Activated naive CD4-positive, alpha-beta T cell treated with anti-CD3 and anti-CD28 coated beads for 36 hours (primary cell): ENCODE measurements around the gene FAM83G. TPM values are rescaled to one million over a fixed set of nuclear protein-coding genes. Genes with fewer than 3 reads are reported as not detected.

ENCODE experiments used
- CTCF ChIA-PET: fragments of 350-600 bp; sonication (Branson Sonifier 250); formaldehyde crosslinking; loops from one replicate; lab custom pipeline; 2021; ENCODE audit warnings: antibody characterized with exemption; lab: Charles Lee
- DNase-seq: peaks from one replicate; pipeline ENCODE4 v3.0.0-alpha.2; 2020
- H3K27ac Mint-ChIP-seq: one replicate; pipeline ENCODE4 v1.8.0; 2021; ENCODE audit warnings: mild to moderate bottlenecking, mixed read lengths
- H3K27me3 Mint-ChIP-seq: one replicate; pipeline ENCODE4 v1.8.0; 2021; ENCODE audit warnings: low read depth, mixed read lengths
- H3K36me3 Mint-ChIP-seq: one replicate; pipeline ENCODE4 v1.8.0; 2021; ENCODE audit warnings: low read depth, mixed read lengths
- H3K4me1 Mint-ChIP-seq: one replicate; pipeline ENCODE4 v1.8.0; 2021; ENCODE audit warnings: low read depth, mixed read lengths
- H3K4me3 Mint-ChIP-seq: one replicate; pipeline ENCODE4 v1.8.0; 2021; ENCODE audit warnings: mild to moderate bottlenecking, moderate library complexity, mixed read lengths
- H3K9me3 Mint-ChIP-seq: one replicate; pipeline ENCODE4 v1.8.0; 2021; ENCODE audit warnings: mixed read lengths
- intact Hi-C: fragments of 100-400 bp; cut with micrococcal nuclease; formaldehyde crosslinking; loops from one replicate; pipeline ENCODE4 v1.15.1; 2023
- total RNA-seq, 2 experiments: library from RNA; stranded (reverse); gene quantifications; one replicate each; pipeline ENCODE4 v1.2.3, GENCODE V29; 2021

Gene FAM83G
- total RNA-seq, 2 experiments from 2014 or later: 10.6 TPM

DNA sequence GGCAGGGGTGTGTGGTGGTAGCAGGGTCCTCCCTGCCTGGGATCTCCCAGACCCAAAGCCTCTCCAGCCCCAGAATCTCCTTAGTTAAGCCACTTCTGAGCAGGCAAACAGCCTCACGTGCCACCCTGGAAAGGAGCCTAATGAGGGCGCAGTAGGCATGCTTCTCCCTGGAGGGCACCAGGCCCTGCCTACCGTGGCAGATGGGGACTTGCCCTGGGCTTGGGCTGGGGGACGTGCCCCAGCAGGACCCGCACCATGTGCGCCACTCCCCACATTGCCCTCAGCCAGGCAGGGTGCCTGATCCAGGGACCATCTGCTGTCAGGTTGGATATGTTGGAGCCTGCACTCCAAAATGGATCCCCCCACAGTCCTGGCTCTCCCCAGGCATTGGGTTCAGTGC, 14.2 kb downstream of the FAM83G start:
- Mint-ChIP-seq H3K27ac (no peak overlapping the region), H3K9me3 (peaks cover 5% of the 10 kb centered on the region), H3K36me3 (peaks cover 21% of the 10 kb centered on the region), H3K4me3 (no peak overlapping the region), H3K4me1 (peaks cover 18% of the 10 kb centered on the region), H3K27me3 (no peaks in the 10 kb centered on the region)
- no peak for DNase-seq
- intact Hi-C loops: no loop called here
- CTCF ChIA-PET: no interaction called here

DNA sequence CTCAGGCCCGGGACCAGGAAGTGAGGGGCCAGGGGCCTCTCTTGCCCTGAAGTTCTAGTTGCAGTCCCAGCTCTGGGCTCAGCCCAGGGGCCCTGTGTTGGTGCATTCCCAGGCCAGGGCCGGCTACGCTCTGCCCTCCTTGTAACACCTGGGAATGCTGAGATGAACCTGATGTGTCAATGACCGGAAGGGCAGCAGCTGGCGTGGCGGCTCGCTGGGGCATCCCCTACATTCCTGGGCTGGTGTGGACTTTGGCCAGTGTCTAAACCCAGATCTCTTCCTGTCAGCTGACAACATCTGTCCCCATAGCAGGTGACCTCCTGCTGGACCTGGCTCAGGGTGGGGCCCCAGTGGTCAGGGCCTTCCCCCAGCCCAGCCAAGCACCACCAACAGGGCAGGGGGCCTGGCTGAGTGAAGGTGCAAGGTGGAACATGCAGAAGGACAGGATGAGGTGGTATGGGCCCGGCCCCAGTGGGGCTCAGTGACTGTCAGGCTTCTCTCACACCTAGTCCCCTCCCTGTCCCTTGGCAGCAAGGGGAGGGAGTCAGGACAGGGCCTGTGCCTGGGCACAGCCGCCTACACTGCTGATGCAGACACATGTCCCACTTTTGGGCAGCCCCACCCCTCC, 15.9 kb downstream of the FAM83G start:
- peaks cover 12% of the 10 kb centered on the region for H3K4me1 Mint-ChIP-seq
- H3K27me3 Mint-ChIP-seq: no peaks in the 10 kb centered on the region
- no peak overlapping the region for H3K27ac Mint-ChIP-seq
- no peak overlapping the region for H3K4me3 Mint-ChIP-seq
- CTCF ChIA-PET: no interaction called here
- DNase-seq: no peak
- intact Hi-C loops: no loop called here
- peaks cover 11% of the 10 kb centered on the region for H3K36me3 Mint-ChIP-seq
- H3K9me3 Mint-ChIP-seq: no peaks in the 10 kb centered on the region

DNA sequence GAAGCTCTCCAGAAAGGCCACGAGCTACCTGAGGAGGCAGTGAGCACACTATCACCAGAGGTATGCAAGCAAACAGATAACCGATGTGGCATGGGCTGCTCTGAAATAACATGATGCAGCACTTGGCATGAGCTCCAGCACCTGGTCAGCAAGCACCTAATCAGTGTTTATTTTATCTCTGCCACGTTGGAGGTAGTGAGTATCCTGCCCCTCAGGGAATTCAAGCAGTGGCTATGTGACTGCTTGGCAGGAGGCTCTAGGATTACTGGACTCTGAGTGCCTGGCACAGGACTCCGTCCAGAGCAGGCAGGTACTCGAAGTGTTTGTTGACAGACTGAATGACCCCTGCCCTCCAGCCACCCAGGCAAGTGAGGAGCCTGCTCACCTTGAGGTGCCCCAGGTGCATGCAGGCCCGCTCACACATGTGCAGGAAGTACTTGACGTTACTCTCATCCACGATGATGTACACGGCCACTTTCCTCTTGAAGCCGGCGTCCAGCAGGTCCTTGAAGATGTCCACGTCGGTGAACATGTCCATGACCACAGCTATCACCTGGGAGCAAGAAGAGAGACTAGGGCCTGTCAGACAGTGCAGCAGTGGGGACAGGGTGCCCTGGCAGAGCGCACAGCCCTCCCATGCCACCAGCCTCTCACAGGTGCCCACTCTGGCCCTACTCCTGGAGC, 16.6 kb downstream of the FAM83G start:
- CTCF ChIA-PET: no interaction called here
- intact Hi-C loops: no loop called here
- no peaks in the 10 kb centered on the region for H3K27me3 Mint-ChIP-seq
- H3K36me3 Mint-ChIP-seq: peaks cover 10% of the 10 kb centered on the region
- DNase-seq: no peak
- H3K4me1 Mint-ChIP-seq: peaks cover 5% of the 10 kb centered on the region
- H3K9me3 Mint-ChIP-seq: no peaks in the 10 kb centered on the region
- no peak overlapping the region for H3K4me3 Mint-ChIP-seq
- no peak overlapping the region for H3K27ac Mint-ChIP-seq

DNA sequence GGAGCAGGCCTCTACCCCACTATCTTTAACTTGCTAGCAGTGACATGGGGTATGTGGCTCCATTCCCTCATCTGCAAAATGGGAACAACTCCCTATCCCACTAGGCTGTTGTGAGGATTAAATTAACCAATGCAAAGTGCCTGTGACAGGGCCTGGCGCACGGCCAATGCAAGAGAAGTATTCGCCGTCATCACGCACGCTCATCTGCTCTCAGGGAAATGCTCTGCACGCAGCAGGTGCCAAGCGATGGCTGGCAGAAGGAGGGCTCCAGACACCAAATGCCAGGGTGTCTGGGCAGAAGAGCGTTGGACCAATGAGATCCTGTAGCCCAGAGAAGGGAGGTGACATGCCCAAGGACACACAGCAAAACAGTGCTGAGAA, 17.3 kb downstream of the FAM83G start:
- intact Hi-C loops: no loop called here
- no peak for DNase-seq
- Mint-ChIP-seq H3K27me3 (no peaks in the 10 kb centered on the region), H3K27ac (no peak overlapping the region), H3K36me3 (peaks cover 11% of the 10 kb centered on the region), H3K9me3 (no peaks in the 10 kb centered on the region), H3K4me3 (no peak overlapping the region), H3K4me1 (peaks cover 2% of the 10 kb centered on the region)
- CTCF ChIA-PET: no interaction called here

DNA sequence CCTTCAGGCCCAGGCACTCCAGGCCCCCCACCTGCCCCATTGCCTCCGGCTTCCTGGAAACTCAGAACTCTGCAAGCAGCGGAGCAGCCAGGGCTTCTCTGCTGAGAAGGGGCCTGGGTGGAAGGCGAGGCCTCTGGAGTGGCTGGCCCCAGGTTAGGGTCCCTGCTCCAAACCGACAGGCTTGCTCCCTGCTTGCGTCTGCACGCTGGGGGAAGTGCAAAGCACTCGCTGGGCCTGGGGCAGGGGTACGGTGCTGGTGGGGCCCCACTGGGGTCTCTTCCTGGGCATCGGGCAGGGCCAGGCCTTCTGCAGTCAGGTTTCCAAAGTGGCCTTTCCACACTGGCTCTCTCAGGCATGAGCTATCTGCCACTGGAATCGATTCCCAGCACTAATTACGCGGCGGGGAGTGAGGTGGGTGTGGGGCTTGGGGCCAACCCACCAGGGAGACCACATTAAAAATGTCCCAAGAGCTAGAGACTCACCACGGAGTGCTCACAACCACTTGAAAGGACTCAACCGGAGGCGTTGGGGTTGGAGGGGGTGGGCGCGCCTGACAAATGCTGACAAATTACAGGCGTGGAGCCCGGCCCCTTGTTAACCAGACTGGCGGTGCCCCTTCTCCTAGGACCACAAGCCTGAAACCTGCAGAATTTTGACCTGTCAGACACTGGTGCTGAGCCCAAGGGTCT, 17.9 kb downstream of the FAM83G start:
- Mint-ChIP-seq H3K4me3 (no peak overlapping the region), H3K36me3 (peaks cover 11% of the 10 kb centered on the region), H3K9me3 (no peaks in the 10 kb centered on the region), H3K27ac (no peak overlapping the region), H3K27me3 (no peaks in the 10 kb centered on the region), H3K4me1 (no peaks in the 10 kb centered on the region)
- CTCF ChIA-PET: no interaction called here
- DNase-seq: no peak
- intact Hi-C loops: no loop called here

DNA sequence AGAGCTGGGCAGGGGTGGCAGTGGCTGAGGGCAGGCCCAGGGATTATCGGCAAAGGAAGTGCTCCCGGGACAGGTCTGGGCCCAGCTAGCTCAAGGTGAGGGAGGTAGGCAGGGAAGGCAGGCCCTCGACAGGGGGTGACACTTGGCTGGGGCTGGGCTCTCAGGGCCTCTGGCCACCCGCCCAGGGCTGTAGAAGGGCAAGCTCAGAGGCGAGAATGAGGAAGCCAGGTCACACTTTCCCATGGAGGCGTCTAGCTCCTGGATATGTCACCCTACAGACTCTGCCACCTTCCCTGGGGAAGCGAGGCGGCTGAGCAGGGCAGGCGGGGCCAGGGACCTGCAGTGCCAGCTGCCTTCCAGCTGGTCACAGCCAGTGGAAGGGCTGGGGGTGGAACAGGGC, 19.1 kb downstream of the FAM83G start:
- CTCF ChIA-PET: interaction anchor here (0.5 kb wide), 1 partner anchor 293 kb away, joined by 3 read pairs; no protein-coding TSS in a partner anchor
- peaks cover 11% of the 10 kb centered on the region for H3K36me3 Mint-ChIP-seq
- DNase-seq: no peak
- H3K9me3 Mint-ChIP-seq: no peaks in the 10 kb centered on the region
- no peaks in the 10 kb centered on the region for H3K27me3 Mint-ChIP-seq
- H3K27ac Mint-ChIP-seq: no peak overlapping the region
- no peaks in the 10 kb centered on the region for H3K4me1 Mint-ChIP-seq
- intact Hi-C loops: no loop called here
- H3K4me3 Mint-ChIP-seq: no peak overlapping the region

DNA sequence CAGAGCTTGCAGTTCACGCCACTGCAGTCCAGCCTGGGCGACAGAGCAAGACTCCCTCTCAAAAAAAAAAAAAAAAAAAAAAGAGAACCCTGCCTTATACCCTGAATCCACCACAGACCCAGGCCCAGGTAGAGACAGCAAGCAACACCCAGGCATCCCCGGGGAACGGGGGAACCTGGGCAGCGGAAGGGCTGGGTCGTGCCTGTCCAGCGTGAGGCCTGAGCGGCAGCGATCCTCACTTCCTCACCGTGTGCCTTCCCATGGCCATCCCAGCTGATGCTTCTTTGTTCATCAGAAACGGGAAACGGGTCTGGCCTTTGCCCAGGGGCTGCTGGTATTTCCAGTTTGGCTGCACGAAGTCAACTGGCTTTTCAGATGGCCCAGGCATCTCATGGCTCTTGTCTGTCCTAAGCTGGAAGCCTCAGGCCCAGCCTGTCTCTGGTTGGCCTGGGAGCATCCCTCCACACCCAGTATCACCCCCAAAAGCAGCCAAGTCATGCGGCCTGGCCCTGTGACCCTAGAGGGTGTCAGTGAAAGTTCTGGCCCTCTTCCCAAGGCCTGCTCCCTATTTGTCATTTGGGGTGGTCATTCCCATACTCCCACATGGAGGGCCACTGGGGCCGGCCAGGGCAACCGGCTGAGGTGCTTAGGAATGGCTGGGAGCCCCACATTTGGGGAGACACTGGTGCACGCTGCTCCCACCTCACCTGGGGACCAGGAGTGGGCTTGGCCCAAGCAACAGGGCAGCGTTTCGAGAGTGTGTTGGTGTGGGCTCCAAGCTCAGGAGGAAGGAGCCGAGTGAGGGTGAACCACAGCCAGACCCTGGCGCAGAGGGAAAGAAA, 20.1 kb downstream of the FAM83G start:
- Mint-ChIP-seq H3K27ac (no peak overlapping the region), H3K36me3 (peaks cover 13% of the 10 kb centered on the region), H3K9me3 (no peaks in the 10 kb centered on the region), H3K4me1 (no peaks in the 10 kb centered on the region), H3K27me3 (no peaks in the 10 kb centered on the region), H3K4me3 (no peak overlapping the region)
- no peak for DNase-seq
- intact Hi-C loops: no loop called here
- CTCF ChIA-PET: interaction anchor here (0.5 kb wide), 1 partner anchor 120 kb away, joined by 4 read pairs; no protein-coding TSS in a partner anchor

DNA sequence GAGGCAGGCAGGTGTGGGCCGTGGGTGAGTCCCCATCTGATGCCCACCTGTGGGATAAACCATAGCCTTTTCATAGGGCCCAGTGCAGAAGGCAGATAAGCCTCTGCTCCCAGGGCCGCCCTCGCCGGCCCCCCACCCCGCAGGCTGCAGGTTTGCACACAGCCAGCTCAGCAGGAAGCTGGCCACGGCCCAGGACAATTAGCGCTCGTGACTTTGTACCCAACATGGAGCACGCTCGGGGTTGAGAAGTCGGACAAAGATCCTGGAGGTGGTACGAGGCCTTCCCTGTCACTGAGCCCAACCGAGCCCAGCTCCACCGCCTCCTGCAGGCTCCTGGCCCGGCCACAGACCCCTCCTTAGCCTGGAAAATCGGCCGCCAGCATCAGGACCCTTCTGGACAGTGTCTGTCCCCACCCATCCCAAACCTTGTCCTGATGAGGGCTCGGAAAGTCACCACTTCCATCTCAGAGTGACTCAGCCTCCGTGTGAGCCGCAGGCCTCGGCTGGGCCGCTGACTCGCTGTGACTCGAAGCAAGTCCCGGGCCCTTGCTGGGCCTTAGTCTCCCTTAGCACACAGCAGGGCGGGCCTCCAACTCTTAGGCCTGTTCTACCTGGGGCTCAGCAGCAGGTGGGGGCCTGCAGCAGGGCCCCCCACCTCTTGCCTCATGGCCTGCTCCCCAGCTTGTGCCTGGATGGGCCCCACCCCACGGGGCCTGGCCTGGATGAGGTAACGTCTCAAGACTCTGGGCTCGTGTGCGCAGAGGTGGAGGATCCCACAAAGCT, 22.7 kb downstream of the FAM83G start:
- Mint-ChIP-seq H3K27ac (no peak overlapping the region), H3K4me3 (no peak overlapping the region), H3K9me3 (no peaks in the 10 kb centered on the region), H3K27me3 (no peaks in the 10 kb centered on the region), H3K36me3 (peaks cover 14% of the 10 kb centered on the region), H3K4me1 (no peaks in the 10 kb centered on the region)
- intact Hi-C loops: no loop called here
- CTCF ChIA-PET: no interaction called here
- DNase-seq: no peak

DNA sequence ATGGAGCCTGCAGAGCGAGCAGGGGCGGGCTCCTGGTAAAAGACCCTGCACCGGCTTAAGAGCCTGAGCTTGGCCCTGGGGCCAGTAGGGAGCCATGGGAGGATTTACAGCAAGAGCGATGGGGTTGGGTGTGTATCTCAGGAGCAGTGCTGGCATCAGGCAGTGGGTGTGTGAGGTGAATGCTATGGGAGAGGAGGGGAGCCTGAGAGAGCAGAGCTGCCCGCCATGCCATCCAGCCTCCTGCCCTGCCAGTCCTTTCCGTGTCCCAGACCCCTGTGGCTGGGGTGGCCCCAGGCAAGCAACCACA, 23.3 kb downstream of the FAM83G start:
- Mint-ChIP-seq H3K4me1 (no peaks in the 10 kb centered on the region), H3K9me3 (no peaks in the 10 kb centered on the region), H3K27me3 (no peaks in the 10 kb centered on the region), H3K36me3 (peaks cover 18% of the 10 kb centered on the region), H3K27ac (no peak overlapping the region), H3K4me3 (no peak overlapping the region)
- DNase-seq: no peak
- CTCF ChIA-PET: no interaction called here
- intact Hi-C loops: no loop called here

DNA sequence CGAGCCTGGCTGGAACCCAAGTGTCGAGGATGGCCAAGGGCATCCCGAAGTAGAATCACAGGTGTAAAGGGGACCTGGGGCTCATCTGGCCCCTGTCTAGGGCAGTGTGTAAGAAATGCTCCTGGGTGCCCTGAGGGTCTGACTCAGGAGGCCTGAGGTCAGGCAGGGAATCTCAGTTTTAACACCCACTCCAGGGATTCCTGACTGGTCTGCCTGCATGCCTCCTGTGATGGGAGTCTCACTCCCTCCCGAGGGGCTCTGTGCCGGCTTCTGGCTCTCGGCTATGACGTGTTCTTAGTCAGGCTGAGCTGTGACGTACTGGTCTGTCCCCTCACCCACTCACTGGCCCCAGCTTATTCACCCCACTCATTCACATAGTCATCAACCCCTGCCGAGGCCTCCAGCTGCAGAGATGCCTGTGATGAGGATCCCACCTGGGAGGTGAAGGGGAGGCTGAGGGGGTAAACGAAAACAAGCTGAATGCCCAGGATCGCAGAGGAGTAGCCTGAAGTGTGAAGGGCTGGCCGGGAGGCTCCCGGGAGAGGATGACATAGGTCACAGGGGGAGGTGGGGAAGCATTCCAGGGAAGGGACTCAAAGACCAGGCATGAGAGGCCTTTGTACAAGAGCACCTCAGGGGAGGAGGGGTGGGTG, 23.8 kb downstream of the FAM83G start:
- Mint-ChIP-seq H3K27ac (no peak overlapping the region), H3K9me3 (no peaks in the 10 kb centered on the region), H3K4me1 (no peaks in the 10 kb centered on the region), H3K4me3 (no peak overlapping the region), H3K36me3 (peaks cover 18% of the 10 kb centered on the region), H3K27me3 (no peaks in the 10 kb centered on the region)
- CTCF ChIA-PET: interaction anchor here (1.0 to 2.3 kb wide), 2 partner anchors 12 to 20 kb away, joined by 3 to 7 read pairs; no protein-coding TSS in a partner anchor
- no peak for DNase-seq
- intact Hi-C loops: no loop called here

DNA sequence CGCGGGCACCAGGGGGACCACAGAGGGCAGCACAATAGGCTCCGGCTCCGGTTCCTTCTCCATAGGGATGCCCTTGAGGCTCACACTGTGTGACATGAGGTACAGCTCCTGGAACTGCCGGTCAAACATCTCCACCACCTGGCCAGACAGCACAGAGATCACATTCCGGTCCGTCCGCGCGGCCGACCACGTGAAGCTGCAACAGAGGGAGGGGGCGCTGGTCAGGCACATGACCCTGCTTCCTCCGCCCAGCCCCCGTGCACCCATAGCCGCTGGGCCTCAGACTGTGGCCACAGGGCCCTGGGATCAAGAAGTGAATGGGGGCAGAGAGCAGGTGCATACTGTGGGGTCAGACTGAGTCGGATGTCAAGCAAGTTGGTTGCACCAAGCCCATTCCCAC, 25.9 kb downstream of the FAM83G start:
- CTCF ChIA-PET: interaction anchor here (2.3 kb wide), 1 partner anchor 18 kb away, joined by 7 read pairs; no protein-coding TSS in a partner anchor
- H3K4me3 Mint-ChIP-seq: no peak overlapping the region
- intact Hi-C loops: no loop called here

More for the DNA sequence above, 25.9 kb downstream of the FAM83G start:
- no peak for DNase-seq
- Mint-ChIP-seq H3K36me3 (peaks cover 16% of the 10 kb centered on the region), H3K9me3 (no peaks in the 10 kb centered on the region), H3K4me1 (peaks cover 10% of the 10 kb centered on the region), H3K27me3 (no peaks in the 10 kb centered on the region), H3K27ac (no peak overlapping the region)
